ENCODE data around the gene RING1. TPM values are rescaled to one million over a fixed set of nuclear protein-coding genes. Genes with fewer than 3 reads are reported as not detected.

The RING1 gene
- total RNA-seq, 1 donor from 2014 or later = 27.0 TPM

DNA sequence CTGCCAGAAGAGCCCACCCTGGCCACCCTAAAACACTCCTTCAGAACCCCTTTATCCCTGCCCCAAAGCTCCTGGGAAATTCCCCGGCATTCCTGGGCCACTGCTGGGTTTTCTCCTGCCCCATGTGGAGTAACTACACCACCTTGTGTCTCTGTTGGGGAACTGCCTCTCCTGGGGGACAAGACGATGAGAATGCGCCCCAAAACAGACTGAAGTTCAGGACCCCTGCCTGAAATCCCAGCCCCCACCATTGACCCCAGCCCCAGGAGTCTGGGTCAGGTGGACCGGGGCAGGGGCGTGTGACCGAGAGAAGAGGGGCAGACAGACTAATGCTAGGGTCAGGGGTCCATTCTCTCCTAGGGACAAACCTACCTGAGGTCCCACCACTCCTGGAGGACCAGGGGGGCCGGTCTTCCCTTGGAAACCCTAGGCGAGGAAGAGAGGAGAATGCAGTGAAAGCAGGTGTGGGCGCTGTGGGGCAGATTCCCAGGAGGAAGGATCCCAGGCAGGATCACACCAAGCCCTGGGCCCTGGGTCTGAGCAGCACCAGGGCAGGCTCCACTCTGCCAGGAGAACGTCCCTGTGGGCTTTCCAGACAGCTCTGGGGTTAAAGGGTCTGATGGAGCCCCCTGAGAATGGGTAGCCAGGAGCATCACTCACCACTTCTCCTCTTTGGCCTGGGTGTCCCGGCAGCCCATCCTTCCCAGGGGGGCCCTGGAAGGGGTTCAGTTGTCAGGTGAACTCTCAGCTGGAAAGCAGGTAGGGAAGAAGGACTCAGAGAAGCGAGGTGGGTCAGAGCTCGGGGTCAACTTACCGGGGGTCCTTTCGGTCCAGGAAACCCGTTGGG is 35.4 kb upstream of the RING1 start:
- ATAC-seq = peak; percentile 39

- no peak for ATAC-seq
These were observed 34.6 kb upstream of the RING1 start for GRCh38 chr6:33173535-33174180.

DNA sequence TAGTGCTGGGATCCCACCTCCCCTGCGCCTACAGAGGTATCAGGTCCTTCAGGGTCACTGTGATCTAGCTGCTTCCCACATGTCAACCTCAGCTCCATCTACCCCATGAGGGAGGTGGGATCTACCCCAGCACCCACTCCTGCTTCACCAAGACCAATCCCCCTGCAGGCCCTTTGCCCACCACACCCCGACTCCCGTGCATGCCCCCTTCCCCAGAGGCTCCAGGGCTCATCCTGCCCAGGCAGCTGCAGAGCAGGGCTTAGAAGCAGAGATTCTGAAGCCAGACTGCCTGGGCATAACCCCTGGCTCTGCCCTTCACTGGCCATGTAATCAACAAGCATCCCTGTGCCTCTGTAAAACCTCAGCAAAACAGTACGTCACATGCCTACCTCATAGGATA is 33.5 kb upstream of the RING1 start:
- no peak for ATAC-seq

- ATAC-seq = no peak
These were observed 32.7 kb upstream of the RING1 start for GRCh38 chr6:33175436-33176069.

- no peak for ATAC-seq
These were observed 31.4 kb upstream of the RING1 start for GRCh38 chr6:33176906-33177305.

GRCh38 chr6:33177552-33178446 is 30.5 kb upstream of the RING1 start:
- ATAC-seq = no peak

GRCh38 chr6:33178755-33179475 is 29.4 kb upstream of the RING1 start:
- ATAC-seq = no peak

DNA sequence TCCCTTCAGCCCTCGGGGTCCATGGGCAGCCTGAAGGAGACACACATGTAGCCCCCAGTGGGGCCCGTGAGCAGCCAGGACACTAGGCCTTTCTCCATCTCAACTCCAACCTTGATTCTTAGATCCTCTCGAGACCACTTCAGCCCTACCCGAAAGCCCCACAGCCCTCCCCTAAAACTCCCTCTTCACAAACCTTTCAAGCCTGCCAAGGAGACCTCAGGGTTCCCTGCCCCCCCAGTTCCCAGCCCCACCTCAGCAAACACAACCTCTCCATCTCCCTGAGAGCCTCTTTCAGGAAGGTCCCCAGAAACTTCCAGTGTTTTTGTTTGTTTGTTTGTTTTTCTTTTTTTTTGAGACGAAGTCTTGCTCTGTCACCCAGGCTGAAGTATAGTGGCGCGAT is 27.2 kb upstream of the RING1 start:
- no peak for ATAC-seq

GRCh38 chr6:33183071-33183683 is 25.1 kb upstream of the RING1 start:
- ATAC-seq = no peak

DNA sequence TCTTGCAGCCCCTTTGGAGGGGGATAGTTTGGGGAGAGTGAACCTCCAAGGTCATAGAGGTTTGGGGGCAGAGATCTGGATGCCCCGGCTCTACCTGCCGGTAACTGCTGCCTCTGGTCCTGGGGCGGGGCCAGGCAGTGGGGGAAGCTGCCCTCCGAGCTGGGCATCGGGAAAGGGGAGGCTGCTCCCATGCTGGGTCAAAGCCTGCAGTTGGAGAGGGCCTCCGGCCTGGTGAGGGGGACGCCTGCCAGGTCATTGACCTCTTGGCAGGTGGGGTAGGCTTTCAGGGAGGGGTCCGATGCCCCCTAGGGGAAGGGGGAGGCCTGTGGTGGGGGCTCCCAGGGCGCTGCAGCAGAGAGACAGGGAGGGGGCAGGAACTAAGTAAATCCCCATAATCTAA is 23.1 kb upstream of the RING1 start:
- no peak for ATAC-seq

DNA sequence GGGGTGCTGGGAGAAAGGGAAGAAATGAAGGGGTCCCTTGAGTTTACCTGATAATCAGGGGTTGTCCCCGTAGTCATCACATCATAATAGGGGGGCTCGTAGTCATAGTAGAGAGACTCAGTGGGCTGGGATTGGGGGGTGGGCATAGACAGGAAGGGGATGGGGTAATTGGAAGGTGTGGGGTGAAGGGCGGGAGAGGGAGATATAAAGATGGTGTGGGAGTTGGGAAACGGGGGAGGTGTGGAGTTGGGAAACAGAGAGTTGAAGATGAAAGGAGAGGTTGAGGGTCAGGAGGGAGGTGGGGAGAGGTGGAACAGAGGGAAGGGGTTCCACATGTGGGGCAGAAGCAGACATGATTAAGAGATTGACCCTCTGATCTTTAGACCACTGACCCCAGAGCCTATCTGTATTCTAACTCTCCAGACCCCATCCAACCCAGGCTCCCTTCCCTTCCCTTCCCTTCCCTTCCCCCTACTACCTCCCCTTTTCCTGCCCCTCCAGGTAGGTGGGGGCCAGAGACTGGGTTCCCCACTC is 22.6 kb upstream of the RING1 start:
- ATAC-seq = no peak

GRCh38 chr6:33187809-33188208 is 20.5 kb upstream of the RING1 start:
- no peak for ATAC-seq

- no peak for ATAC-seq
These were observed 19.1 kb upstream of the RING1 start for GRCh38 chr6:33189164-33189563.

- ATAC-seq = no peak
These were observed 18.5 kb upstream of the RING1 start for GRCh38 chr6:33189625-33190448.

DNA sequence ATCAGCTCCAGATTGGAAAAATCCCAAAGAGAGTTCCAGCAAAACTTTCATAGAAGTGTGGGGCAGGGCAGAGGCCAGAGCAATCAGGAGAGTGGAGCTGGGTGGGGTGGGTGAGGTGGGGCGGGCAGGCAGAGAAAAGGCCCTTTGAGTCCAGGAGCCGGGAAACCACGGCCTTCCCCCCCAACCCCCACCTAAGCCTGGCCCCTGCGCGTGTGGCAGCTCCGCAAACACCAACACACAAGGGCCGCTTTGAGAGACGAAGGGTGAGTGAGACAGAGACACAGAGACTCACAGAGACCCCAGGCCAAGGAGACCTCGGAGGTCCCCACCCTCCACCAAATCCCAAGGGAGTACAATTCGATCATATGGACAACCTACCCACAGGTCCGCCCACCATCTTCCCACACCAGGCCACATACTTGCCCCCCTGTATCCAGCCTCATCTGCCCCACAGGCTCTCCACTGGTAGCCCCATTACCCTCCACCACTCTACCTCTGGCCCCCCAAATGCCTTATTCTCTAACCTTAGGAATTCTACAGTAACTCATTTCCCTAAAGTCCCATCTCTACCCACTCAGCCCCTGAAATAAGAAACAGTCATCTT is 17.7 kb upstream of the RING1 start:
- ATAC-seq = no peak

- ATAC-seq = no peak
These were observed 16.8 kb upstream of the RING1 start for GRCh38 chr6:33191383-33192104.

DNA sequence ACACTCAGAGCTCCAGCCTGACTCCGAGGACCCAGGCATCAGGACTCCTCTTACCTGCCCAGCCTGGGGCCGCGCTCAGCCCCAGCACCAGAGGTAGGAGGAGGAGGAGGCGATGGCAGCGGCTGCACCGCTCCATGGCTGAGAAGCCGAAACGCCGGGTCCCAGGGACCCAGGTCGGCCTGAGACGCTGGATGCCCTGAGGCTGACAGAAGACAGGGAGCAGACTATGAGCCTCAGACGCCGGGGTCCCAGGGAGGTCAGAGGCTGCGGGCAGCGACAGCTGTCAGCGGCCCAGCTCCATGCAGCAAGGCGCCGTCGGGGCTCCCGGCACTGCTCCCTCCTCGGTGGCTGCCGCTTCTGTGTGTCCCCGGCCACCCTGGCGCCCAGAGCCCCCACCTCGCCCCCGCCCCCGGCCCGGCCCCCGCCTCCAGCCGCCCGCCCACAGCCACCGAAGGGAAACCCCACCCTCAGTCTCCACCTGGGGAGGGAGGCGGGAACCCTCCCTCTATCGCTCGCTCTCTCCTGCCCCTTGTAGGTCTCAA is 16.1 kb upstream of the RING1 start, which contains the start of gene COL11A2:
TSS of gene COL11A2 (minus strand) at position 363 of the 542 bp plus-strand sequence. CDS start at position 136, 227 bp downstream.
- ATAC-seq = peak; percentile 6
